BJ (cell line): ENCODE data around the gene UNC13D. TPM values are rescaled to one million over a fixed set of nuclear protein-coding genes. Genes with fewer than 3 reads are reported as not detected.

ENCODE experiments used
- CTCF ChIA-PET: fragments of 350-600 bp; formaldehyde crosslinking; extraction: SDS; loops from one replicate; lab custom pipeline; 2021; ENCODE audit warnings: antibody characterized with exemption, inconsistent platforms; lab: Yijun Ruan, JAX
- POLR2A ChIA-PET: fragments of 300-600 bp; sonication (Branson Sonifier 250); formaldehyde crosslinking; extraction: SDS; loops from one replicate; lab custom pipeline; 2021; ENCODE audit warnings: antibody characterized with exemption; lab: Charles Lee
- DNase-seq: peaks from one replicate; pipeline ENCODE4 v3.0.0-alpha.2; 2011; ENCODE audit warnings: low read depth
- H3K27me3 ChIP-seq: 2 replicates; pipeline ENCODE4 v1.6.0; 2011; ENCODE audit warnings: low read length; ENCODE audit not compliant: control insufficient read depth, insufficient read depth
- H3K36me3 ChIP-seq: 2 replicates; pipeline ENCODE4 v1.5.1; 2011; ENCODE audit warnings: low read length; ENCODE audit not compliant: control insufficient read depth, insufficient read depth
- H3K4me3 ChIP-seq: 2 replicates; pipeline ENCODE4 v1.5.1; 2011; ENCODE audit warnings: low read depth, mild to moderate bottlenecking, control low read depth, low read length
- polyA plus RNA-seq: library from polyadenylated mRNA; depleted of rRNA; stranded (reverse); fragments of >200 nt; gene quantifications from 2 replicates; pipeline ENCODE4 v1.2.3, GENCODE V29; 2011
- TF ChIP-seq, protein P1 (sequence below): IDR thresholded peaks from 2 replicates; pipeline ENCODE4 v1.5.1; 2011; ENCODE audit warnings: low read depth, mild to moderate bottlenecking, control low read depth, inconsistent platforms, low read length, moderate library complexity; ENCODE audit not compliant: insufficient read depth

The UNC13D gene
- polyA plus RNA-seq, 1 experiment, result 0.40 TPM

DNA sequence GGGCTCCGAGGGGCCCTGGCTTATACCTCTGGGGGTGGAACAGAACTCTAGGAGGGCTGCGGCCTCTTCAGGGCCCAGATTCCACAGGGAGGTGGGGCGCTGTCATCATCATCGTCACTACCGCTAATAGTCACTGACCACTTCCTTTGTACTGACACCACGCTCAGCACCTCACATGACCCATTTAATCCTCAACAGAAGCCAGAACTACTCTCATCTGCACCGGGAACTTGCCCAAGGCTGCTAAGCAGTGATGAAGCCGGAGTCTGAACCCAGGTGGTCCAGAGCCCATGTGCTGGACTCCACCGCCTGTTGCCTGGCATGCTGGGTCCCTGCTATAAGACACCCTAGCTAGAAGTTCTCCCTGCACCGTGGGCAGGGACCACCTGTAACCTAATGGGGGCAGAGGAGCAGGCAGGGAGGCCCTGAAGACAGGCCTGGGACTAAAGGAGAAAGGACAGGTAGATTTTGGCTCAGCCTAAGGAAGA is 12.0 kb downstream of the UNC13D start:
- no peaks in the 10 kb centered on the region for H3K27me3 ChIP-seq
- POLR2A ChIA-PET, result no interaction called here
- TF ChIP-seq, protein P1, sequence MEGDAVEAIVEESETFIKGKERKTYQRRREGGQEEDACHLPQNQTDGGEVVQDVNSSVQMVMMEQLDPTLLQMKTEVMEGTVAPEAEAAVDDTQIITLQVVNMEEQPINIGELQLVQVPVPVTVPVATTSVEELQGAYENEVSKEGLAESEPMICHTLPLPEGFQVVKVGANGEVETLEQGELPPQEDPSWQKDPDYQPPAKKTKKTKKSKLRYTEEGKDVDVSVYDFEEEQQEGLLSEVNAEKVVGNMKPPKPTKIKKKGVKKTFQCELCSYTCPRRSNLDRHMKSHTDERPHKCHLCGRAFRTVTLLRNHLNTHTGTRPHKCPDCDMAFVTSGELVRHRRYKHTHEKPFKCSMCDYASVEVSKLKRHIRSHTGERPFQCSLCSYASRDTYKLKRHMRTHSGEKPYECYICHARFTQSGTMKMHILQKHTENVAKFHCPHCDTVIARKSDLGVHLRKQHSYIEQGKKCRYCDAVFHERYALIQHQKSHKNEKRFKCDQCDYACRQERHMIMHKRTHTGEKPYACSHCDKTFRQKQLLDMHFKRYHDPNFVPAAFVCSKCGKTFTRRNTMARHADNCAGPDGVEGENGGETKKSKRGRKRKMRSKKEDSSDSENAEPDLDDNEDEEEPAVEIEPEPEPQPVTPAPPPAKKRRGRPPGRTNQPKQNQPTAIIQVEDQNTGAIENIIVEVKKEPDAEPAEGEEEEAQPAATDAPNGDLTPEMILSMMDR, result no peak
- no peaks in the 10 kb centered on the region for H3K36me3 ChIP-seq
- CTCF ChIA-PET, result interaction anchor here (0.8 to 1.5 kb wide), 2 partner anchors 67 to 79 kb away, joined by 4 to 7 read pairs; partner anchors contain the start of gene GALK1
- no peak for DNase-seq
- no peak overlapping the region for H3K4me3 ChIP-seq

DNA sequence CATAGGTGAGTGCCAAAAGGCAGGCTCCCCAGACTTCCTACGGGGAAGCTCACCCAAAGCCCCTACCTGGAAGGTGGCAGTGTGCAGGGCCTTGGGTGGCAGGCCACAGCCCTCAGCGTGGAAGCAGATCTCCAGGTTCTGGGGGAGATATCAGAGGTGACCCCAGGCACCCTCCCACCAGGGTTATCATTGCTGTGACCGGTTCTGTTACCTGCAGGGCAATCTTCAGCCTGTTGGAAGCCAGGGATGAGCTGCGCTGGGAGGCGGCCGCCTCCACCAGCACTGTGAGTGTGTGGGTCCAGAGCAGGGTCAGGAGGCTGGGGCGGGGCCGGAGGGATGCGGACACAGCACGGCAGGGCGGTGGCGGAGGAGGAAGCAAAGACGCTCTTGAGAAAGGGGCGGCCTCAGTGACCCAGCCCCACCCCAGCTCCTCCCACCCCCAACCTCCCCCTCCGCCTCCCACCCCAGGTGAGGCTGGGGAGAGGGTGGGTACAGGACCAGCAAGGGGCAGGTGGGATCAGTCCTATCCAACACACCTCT is 13.1 kb downstream of the UNC13D start:
- DNase-seq, result no peak
- Histone ChIP-seq H3K27me3 (no peaks in the 10 kb centered on the region), H3K4me3 (no peak overlapping the region), H3K36me3 (no peaks in the 10 kb centered on the region; the same call in 1 of the 2 replicates)
- TF ChIP-seq, protein P1, result no peak
- ChIA-PET CTCF (interaction anchor here (1.0 to 6.8 kb wide), 8 partner anchors 10 to 77 kb away, joined by 4 to 56 read pairs (median 9); partner anchors contain the start of gene GALK1), POLR2A (no interaction called here)

DNA sequence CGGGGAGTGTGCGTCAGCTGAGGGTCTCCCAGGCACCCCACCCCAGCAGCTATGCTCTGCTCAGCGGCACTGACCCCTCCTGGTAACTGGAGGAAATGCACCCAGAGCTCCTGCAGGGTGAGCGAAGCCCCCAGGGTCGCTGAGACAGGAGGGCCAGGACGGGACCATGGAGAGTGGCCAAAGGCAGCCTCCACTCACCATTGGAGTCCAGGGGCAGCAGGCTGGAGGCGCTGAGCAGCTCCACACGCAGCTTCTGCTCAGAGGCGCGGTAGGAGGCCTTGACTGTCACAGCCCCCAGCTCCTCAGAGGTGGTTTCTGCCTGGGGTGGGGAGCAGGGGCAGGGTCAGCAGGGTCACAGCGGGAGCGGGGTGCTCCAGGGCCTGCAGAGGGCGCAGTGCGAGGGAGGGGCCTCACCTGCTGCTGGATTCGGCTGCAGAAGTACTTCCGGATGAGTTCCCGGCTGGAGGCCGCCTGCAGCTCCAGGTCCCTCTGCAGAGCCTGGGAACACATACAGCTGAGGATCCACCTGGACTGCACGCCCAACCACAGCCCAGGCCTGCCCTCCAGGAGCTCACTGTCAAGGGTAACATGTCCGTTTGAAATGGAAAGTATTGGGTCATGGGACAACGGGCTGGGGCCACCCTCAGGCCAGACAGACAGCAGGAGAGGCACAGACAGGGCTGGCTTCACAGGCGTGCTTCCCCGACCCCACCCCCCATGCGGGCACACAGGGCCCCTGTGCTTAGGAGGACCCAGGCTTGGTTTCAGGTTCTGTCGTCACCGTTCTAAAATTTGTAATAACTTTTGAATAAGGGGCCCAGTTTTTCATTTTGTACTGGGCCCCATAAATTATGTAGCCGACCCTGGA is 13.8 kb downstream of the UNC13D start:
- TF ChIP-seq, protein P1, result peak; percentile 57
- H3K27me3 ChIP-seq, result no peaks in the 10 kb centered on the region
- H3K4me3 ChIP-seq, result no peak overlapping the region
- CTCF ChIA-PET, result interaction anchor here (0.7 to 6.8 kb wide), 11 partner anchors 9 to 76 kb away, joined by 3 to 56 read pairs (median 4); partner anchors contain the start of gene GALK1
- no peaks in the 10 kb centered on the region; the same call in 1 of the 2 replicates for H3K36me3 ChIP-seq
- POLR2A ChIA-PET, result no interaction called here
- no peak for DNase-seq

DNA sequence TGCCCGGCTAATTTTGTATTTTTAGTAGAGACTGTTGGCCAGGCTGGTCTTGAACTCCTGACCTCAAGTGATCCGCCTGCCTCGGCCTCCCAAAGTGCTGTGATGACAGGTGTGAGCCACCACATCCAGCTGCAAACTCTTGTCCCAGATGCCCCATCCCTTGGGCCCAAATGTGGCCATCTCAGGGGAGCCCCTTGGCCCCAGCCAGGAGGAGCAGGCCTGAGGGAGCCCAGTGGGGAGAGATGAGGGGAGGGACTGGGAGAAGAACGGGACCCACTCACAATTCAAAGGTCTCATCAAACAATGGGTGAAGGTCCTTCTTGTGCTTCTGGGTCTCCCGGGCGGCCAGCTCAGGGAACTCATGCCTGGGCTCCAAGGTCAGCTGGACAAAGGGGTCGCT is 14.5 kb downstream of the UNC13D start:
- CTCF ChIA-PET, result interaction anchor here (0.7 to 6.8 kb wide), 10 partner anchors 8 to 76 kb away, joined by 3 to 56 read pairs (median 6); partner anchors contain the start of gene GALK1
- no peak overlapping the region for H3K4me3 ChIP-seq
- no peaks in the 10 kb centered on the region for H3K27me3 ChIP-seq
- POLR2A ChIA-PET, result no interaction called here
- TF ChIP-seq, protein P1, result no peak
- peaks cover 1% of the 10 kb centered on the region for H3K36me3 ChIP-seq
- no peak for DNase-seq

DNA sequence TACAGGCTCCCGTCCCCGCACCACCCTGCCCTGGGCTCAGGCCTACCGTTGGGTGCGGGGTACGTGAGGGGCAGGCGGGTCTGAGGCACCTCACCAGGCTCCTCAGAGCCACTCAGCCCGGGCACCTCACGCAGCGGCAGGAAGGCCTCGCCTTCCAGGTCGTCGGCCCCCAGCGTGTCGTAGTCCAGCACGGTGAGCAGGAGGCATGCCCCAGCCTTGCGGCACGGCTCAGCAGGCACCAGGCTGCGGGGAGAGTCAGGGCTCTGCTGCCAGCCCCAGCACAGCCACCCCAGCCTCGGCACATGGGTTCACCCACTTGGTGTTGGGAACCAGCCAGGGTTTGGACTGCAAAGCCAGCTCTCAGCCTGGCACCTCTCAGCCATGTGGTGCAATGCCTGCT is 15.5 kb downstream of the UNC13D start:
- Histone ChIP-seq H3K27me3 (no peaks in the 10 kb centered on the region), H3K36me3 (peaks cover 5% of the 10 kb centered on the region), H3K4me3 (no peak overlapping the region)
- TF ChIP-seq, protein P1, result no peak
- ChIA-PET POLR2A (no interaction called here), CTCF (interaction anchor here (1.0 to 6.8 kb wide), 4 partner anchors 12 to 73 kb away, joined by 3 to 56 read pairs (median 12); partner anchors contain the start of gene UNK)
- DNase-seq, result no peak
